GM13976 (cell line): Measurements from ENCODE around the gene DIS3L2.
"Not testable (repeated sequence)": the region's sequence is repeated elsewhere in the genome, so short reads cannot be mapped to it uniquely, and the experiment has no call there.

ENCODE experiments used
- DNase-seq: peaks from one replicate; pipeline ENCODE4 v3.0.0; 2012; ENCODE audit warnings: low spot score
- in situ Hi-C: fragments of 300-500 bp; cut with MboI; formaldehyde crosslinking; loops from one replicate; pipeline ENCODE4 v1.12.0; 2022; ENCODE audit warnings: low sequenced_read_pairs, mixed read lengths, inconsistent platforms; ENCODE audit not compliant: unreplicated experiment
- TF ChIP-seq, protein P1 (sequence below): IDR thresholded peaks from 2 replicates; pipeline ENCODE4 v1.5.1; 2012; ENCODE audit warnings: borderline replicate concordance, mild to moderate bottlenecking; ENCODE audit not compliant: insufficient read depth; ENCODE audit errors: extremely low read depth, missing control alignments, control extremely low read depth

DIS3L2 gene

GRCh38 chr2:232336981-232337720, 375.6 kb downstream of the DIS3L2 start:
- TF ChIP-seq, protein P1, sequence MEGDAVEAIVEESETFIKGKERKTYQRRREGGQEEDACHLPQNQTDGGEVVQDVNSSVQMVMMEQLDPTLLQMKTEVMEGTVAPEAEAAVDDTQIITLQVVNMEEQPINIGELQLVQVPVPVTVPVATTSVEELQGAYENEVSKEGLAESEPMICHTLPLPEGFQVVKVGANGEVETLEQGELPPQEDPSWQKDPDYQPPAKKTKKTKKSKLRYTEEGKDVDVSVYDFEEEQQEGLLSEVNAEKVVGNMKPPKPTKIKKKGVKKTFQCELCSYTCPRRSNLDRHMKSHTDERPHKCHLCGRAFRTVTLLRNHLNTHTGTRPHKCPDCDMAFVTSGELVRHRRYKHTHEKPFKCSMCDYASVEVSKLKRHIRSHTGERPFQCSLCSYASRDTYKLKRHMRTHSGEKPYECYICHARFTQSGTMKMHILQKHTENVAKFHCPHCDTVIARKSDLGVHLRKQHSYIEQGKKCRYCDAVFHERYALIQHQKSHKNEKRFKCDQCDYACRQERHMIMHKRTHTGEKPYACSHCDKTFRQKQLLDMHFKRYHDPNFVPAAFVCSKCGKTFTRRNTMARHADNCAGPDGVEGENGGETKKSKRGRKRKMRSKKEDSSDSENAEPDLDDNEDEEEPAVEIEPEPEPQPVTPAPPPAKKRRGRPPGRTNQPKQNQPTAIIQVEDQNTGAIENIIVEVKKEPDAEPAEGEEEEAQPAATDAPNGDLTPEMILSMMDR, result no peak
- no peak for DNase-seq
- in situ Hi-C loops, result no loop called here

GRCh38 chr2:232338094-232338758, 376.7 kb downstream of the DIS3L2 start:
- DNase-seq, in situ Hi-C loops: not testable (repeated sequence)

DNA sequence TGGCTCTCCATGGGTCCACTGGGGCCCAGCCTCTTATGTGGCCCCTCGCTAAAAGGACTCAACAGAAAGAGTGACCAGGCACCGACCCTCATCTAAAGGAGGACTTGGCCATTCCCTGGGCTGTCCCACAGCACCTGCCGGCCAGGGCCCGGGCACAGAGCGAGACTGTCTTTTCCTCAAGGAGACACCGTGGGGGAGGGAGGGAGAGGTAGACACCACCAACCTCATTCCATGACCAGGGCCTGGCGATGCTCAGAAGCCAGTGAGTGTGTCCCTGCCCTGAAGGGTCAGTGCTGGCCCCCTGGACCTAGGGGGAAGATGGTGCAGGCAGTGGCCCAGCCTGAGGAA, 377.2 kb downstream of the DIS3L2 start:
- no peak for DNase-seq
- TF ChIP-seq, protein P1, result no peak
- in situ Hi-C loops, result no loop called here

GRCh38 chr2:232339121-232340081, 377.9 kb downstream of the DIS3L2 start:
- TF ChIP-seq, protein P1, result no peak
- in situ Hi-C loops, result no loop called here
- no peak for DNase-seq

DNA sequence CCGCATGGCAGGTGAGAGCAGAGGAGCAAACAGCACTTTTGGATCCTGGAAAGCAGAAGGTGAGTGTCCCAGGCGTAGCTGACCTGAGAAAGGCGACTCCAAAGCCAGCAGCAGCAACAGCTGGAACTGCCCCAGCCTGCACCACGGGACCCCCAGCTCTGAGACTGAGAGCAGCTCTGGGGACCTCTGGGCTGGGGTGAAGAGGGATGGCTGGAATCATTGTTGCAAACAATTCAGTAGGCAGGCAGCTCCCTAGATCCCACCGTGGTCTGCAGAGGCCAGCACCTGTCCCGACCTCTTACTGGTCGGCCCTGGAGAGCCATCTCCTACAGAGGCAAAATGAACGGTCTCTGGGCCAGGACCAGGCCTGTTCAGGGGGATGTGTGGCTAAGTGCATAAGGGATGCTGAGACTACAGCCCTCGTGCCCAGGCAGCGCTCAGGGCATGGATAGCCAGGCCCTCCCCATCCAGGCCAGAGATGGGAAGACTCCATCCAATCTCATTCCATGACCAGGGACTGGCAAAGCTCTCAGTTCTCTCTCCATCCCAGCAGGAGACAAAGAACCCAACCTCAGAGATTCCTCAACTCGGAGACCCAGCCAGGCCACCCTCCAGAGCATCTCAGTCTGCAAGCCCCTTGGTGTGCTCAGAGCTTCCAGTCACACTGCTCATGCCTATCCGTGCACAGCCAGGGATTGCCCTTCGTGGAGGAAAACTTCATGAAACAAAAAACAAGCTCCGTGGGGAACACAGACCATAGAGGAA, 378.8 kb downstream of the DIS3L2 start:
- in situ Hi-C loops, result no loop called here
- TF ChIP-seq, protein P1, result no peak

DNA sequence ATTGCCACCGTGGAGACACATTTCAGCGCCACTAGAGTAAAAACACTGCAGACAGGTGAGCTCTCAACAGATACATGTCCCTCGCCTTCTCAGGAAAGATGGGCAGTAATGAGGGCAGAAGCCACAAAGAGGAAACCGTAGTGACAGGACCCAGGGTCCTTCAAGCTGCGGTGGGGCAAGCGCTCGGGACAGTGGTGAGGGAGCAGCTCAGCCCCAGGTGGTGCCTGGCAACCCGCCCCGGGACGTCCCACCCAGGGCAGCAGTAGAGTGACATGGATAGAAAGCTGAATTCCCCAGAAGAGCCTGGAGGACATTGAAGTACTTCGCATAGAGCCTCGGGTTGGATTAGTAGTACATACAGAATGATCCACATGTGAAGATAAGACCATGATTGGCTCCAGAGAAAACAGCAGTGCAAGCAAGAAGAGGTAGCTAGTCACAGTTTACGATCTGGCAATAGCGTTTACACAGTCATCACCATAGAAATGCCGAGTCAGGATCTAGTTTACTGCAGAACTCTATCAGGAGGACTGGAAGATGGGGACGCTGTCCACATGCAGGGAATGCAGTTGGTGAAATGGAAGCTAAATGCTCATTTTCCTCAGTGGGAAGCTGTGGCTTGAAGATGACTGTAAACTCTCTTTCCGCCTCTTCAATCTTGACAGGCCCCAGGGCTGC, 379.7 kb downstream of the DIS3L2 start:
- in situ Hi-C loops, result no loop called here
- TF ChIP-seq, protein P1, result no peak
- no peak for DNase-seq

More for the DNA sequence above, 378.8 kb downstream of the DIS3L2 start:
- no peak for DNase-seq
